ENCODE measurements around the gene GDF2.

The GDF2 gene

DNA sequence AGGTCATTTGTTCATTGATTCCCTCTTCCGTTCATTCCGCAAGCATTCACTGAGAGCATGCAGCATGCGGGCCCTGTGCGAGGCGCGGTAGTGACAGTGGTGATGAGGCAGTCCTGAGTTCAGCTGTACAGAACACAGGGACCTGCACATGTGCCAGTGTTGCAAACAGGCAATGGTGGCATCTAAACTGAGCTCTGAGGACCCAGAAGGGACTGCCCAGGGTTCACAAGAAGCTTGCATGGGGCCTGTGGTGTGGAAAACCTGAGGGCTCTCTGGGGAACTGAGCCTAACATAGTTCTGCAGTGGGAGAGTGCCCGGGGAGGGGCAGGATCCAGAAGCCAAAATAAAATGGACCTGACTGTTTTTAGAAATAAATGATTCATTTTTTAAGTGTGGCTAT is 48.6 kb downstream of the GDF2 start:
- no peak for DNase-seq

DNA sequence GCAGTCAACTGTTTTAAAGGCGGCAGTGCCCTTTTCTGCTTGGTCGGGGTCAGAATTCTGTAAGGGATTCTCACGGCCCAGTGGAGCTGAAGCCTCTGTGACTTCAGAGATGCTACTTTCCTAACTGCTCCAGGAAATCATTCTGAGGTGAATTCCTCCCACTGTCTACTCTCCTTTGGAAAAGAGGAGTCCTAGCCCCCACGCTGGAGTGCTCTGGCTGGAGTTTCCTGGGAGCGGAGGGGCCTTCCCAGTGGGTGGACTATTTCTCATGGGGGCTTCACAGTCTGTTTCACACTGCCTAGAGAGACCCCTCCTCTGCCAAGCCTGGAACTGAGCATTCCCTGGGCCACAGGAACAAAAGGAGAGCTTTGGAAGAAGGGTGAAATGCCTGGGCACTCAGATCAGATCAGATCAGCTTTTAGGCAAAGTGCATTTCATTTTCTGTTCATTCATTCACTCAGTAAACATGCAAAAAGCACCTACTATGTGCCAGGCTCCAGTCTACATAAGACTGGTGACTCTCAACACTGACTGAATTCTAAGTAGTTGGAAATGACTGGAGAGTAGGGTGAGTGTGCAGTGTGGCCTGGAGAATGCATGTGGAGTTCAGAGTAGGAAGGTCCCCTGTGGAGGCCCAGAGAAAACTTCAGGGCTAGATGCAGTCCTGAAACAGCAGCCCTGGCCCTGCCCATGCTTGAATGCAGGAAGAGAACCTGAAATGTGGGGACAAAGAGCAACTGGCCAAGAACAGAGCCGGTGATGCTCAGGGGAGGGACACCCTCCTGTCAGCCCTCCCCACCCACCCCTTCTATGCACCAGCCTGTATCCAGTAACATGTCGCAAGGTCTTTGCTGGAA is 49.6 kb downstream of the GDF2 start:
- DNase-seq: no peak

DNA sequence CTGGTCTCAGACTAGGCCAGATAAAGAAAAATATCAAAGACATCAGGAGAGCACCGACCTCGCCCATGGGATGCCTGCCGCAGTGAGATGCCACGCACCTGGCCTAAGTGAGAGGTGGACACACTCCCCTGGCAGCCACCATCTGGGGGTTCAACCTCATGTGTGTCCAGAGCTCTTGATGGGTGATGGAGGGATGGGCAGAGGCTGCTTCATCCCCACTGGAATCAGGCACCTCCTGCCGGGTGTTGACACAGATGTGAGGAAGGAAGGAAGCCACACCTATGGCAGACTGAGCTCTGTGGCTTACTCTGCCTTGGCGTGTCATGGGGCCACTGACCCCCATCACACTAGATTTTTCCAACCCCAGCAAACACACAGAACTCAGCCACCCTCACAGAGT is 50.5 kb downstream of the GDF2 start:
- no peak for DNase-seq

DNA sequence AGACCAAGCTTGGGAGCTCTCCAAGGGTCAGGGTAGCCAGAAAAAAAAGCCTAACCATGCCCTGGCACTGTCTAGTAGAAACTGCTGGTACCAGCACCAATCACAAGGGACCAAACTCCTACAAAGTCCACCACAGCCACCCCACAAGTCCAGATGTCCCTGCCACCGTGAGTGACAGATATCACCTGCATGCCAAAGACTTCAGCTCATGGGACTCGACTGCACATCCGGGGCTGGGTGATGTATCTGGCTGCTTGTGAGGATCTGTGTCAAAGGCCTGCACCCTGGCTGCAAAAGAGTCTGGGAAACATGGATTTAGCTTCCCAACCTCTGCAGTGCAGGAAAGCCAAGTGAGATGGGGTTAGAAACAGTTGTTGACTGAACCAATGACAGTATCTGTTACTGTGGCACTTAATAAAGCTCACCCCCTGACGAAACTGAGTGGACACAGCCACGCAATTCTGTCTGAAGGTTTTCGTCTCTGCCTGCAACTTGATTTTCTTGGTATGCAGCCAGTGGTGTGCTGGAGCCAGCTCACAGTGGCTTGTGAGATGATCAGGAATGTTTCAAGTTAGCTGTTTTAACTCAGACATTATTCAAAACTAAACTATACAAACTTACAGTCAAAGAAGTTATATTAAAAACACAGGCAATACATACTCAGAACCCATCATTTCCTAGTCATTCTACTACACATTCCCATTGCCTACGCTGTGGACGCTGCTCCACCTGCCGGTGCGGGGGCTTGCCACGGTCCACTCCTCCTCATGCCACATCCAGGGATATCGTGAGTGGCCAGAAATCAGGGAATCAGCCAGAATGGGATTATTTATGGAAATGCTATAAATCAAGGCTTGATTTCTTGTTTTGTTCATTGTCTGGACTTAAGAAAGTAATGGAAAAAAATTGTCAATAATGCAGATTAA is 52.6 kb downstream of the GDF2 start:
- DNase-seq: no peak

DNA sequence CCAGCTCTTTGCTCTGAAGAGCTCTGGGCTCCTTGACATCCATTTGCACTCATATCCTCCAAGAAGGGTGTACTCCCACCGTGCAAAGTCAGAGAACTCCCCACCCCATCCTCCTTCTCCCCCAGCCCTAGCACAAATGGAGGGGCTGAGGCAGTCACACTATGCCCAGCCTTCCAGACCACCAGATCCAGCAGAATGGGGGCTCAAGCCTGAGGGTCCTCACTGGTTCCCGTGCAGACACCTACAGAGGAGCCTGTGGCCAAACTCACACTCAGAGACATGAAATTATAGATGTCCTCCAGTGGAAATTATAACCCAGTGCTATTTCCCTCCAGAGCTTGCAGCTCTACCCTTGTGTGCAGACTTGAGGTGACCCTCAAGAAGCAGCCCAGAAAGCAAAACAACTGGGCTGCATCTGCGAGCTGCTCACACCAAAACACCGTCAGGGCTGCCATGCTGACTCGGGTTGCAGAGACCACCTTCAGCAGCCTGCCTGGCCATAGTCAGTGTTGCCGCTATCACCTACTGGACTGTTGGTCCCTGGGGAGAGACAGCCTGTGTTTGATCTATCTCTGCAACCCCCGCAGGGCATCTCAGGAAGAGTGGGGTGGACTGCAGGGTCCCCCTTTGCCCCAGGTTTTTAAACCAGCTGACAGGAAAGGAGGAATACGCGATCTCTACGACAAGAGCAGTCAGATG is 54.4 kb downstream of the GDF2 start:
- no peak for DNase-seq
